Transverse colon (tissue), 4 donors: Measurements from ENCODE around the gene HS2ST1. TPM values are rescaled to one million over a fixed set of nuclear protein-coding genes. Genes with fewer than 3 reads are reported as not detected.

Experiments used
- DNase-seq: peaks from one replicate; pipeline ENCODE4 v3.0.0-alpha.2; 2019
- H3K27ac ChIP-seq, 4 donors: fragments of 200-600 bp; sonication (generic); 2 replicates each; pipeline ENCODE4 v1.5.1; 2016 to 2018; ENCODE audit warnings: inconsistent platforms in 4 of 4
- H3K27me3 ChIP-seq: fragments of 200-600 bp; sonication (generic); 2 replicates; pipeline ENCODE4 v1.5.1; 2017; ENCODE audit warnings: inconsistent platforms
- H3K36me3 ChIP-seq, 4 donors: fragments of 200-600 bp; sonication (generic); 2 replicates each; pipeline ENCODE4 v1.5.1; 2017 to 2019; ENCODE audit warnings: inconsistent platforms in 4 of 4
- H3K4me1 ChIP-seq, 4 donors: fragments of 200-600 bp; sonication (generic); 2 replicates each; pipeline ENCODE4 v1.5.1; 2017 to 2020; ENCODE audit warnings: inconsistent platforms in 4 of 4
- H3K4me3 ChIP-seq, 4 donors: fragments of 200-600 bp; sonication (generic); 1 replicate in 1 of 4; 2 replicates in 3 of 4; pipeline versions ENCODE4 v1.5.1 to v1.6.1; 2017 to 2019; ENCODE audit warnings: inconsistent platforms in 4 of 4
- H3K9me3 ChIP-seq, 2 donors: fragments of 200-600 bp; sonication (generic); 2 replicates each; pipeline ENCODE4 v1.5.1; 2017 to 2019; ENCODE audit warnings: inconsistent platforms in 2 of 2
- CTCF ChIP-seq, 5 experiments: fragments of 200-600 bp in 3 of 5; fragments of 450-650 bp in 2 of 5; sonication (generic) in 3 of 5; IDR thresholded peaks; 1 replicate in 2 of 5; 2 replicates in 3 of 5; pipeline ENCODE4 v1.5.1; 2016 to 2017; ENCODE audit warnings: antibody characterized with exemption in 5 of 5, inconsistent platforms in 3 of 5, mild to moderate bottlenecking in 2 of 5, moderate library complexity in 1 of 5
- EP300 ChIP-seq: sonication (generic); formaldehyde crosslinking; IDR thresholded peaks from one replicate; pipeline ENCODE4 v1.6.1; 2017; ENCODE audit warnings: antibody characterized with exemption, low read depth
- POLR2A ChIP-seq: fragments of 450-650 bp; IDR thresholded peaks from one replicate; pipeline ENCODE4 v1.6.1; 2016; ENCODE audit warnings: antibody characterized with exemption, mild to moderate bottlenecking, moderate library complexity
- POLR2AphosphoS5 ChIP-seq, 3 donors: sonication (generic); formaldehyde crosslinking; IDR thresholded peaks; one replicate each; pipeline ENCODE4 v1.6.1; 2016; ENCODE audit warnings: antibody characterized with exemption in 3 of 3
- WGBS, 2 donors: methylation state at CpG; one replicate each; pipeline ENCODE4 v1.1.5; 2018; ENCODE audit warnings: low coverage in 1 of 2; 5-methylcytosine and 5-hydroxymethylcytosine counted together
- in situ Hi-C, 4 donors: fragments of 200-750 bp; cut with MboI; loops; one replicate each; pipeline versions ENCODE4 v1.15.0 to v1.15.1; 2017; ENCODE audit warnings: low sequenced_read_pairs in 3 of 4, low pct_ligation_motif_present in 1 of 4, low pct_unique_long_range_greater_than_20kb in 1 of 4
- intact Hi-C: fragments of 100-400 bp; cut with DNase I; formaldehyde crosslinking; loops from one replicate; pipeline ENCODE4 v1.15.1; 2023; ENCODE audit warnings: low total_unique reads
- total RNA-seq, 4 donors: library from RNA; depleted of rRNA; stranded (reverse); fragments of >200 nt; gene quantifications; one replicate each; pipeline ENCODE4 v1.1.0, GENCODE V29; 2016

HS2ST1 gene
- total RNA-seq, 4 donors from 2014 or later = 1.9 to 17.1 (median 9.9) TPM

- no peak overlapping the region for H3K27ac ChIP-seq
- no peak overlapping the region for H3K4me3 ChIP-seq
- no peaks in the 10 kb centered on the region for H3K9me3 ChIP-seq
- peaks cover 0 to 19% (median 5%) of the 10 kb centered on the region in 4 donors for H3K4me1 ChIP-seq
- H3K27me3 ChIP-seq = no peaks in the 10 kb centered on the region
- WGBS, 2 donors = 90 to 93% methylated on average over 2 of the region's 2 CpGs
- TF ChIP-seq POLR2AphosphoS5 (IDR thresholded peaks at IDR 0.05) (no peak), POLR2A (no peak), EP300 (no peak), CTCF (IDR thresholded peaks at IDR 0.05) (no peak)
- in situ Hi-C loops = loop anchor here in 3 of 4 donors (25.0 kb wide), 1 partner anchor 816 kb away; no protein-coding TSS in a partner anchor
- no peaks in the 10 kb centered on the region for H3K36me3 ChIP-seq
- intact Hi-C loops = loop anchor here (10.0 kb wide), 1 partner anchor 138 kb away; no protein-coding TSS in a partner anchor
- DNase-seq = no peak
These were observed 232.1 kb downstream of the HS2ST1 start for GRCh38 chr1:87146538-87146937.

- Histone ChIP-seq H3K9me3 (no peaks in the 10 kb centered on the region), H3K36me3 (no peaks in the 10 kb centered on the region), H3K27ac (no peak overlapping the region), H3K4me3 (no peak overlapping the region), H3K4me1 (peaks cover 0 to 22% (median 5%) of the 10 kb centered on the region in 4 donors), H3K27me3 (no peaks in the 10 kb centered on the region)
- 0 to 50% methylated on average over 1 to 2 of the region's 2 CpGs for WGBS, 2 donors
- DNase-seq = no peak
- in situ Hi-C loops (loop anchor here in 3 of 4 donors (25.0 kb wide), 1 partner anchor 815 kb away; no protein-coding TSS in a partner anchor), intact Hi-C loops (loop anchor here (10.0 kb wide), 1 partner anchor 138 kb away; no protein-coding TSS in a partner anchor)
- TF ChIP-seq CTCF (IDR thresholded peaks at IDR 0.05) = no peak
- no peak for TF ChIP-seq POLR2AphosphoS5 (IDR thresholded peaks at IDR 0.05)
These were observed 232.6 kb downstream of the HS2ST1 start for GRCh38 chr1:87146986-87147385.

- Histone ChIP-seq H3K27ac (no peak overlapping the region), H3K9me3 (no peaks in the 10 kb centered on the region), H3K4me1 (peaks cover 0 to 27% (median 7%) of the 10 kb centered on the region in 4 donors), H3K4me3 (no peak overlapping the region), H3K27me3 (no peaks in the 10 kb centered on the region), H3K36me3 (no peaks in the 10 kb centered on the region)
- no peak for DNase-seq
- 52 to 65% methylated on average over 3 of the region's 3 CpGs for WGBS, 2 donors
- in situ Hi-C loops = loop anchor here in 3 of 4 donors (25.0 kb wide), 1 partner anchor 814 kb away; no protein-coding TSS in a partner anchor
- intact Hi-C loops = loop anchor here (10.0 kb wide), 1 partner anchor 137 kb away; no protein-coding TSS in a partner anchor
- TF ChIP-seq EP300 (no peak), POLR2A (no peak), CTCF (IDR thresholded peaks at IDR 0.05) (no peak), POLR2AphosphoS5 (IDR thresholded peaks at IDR 0.05) (no peak)
These were observed 233.4 kb downstream of the HS2ST1 start for GRCh38 chr1:87147851-87148250.

- peak overlapping the region in 3 of 4 donors; percentile 6 to 60 (median 56) for H3K27ac ChIP-seq
- no peak for DNase-seq
- no peak overlapping the region for H3K4me3 ChIP-seq
- H3K27me3 ChIP-seq = no peaks in the 10 kb centered on the region
- H3K4me1 ChIP-seq = peaks cover 0 to 27% (median 7%) of the 10 kb centered on the region in 4 donors
- 85 to 100% methylated on average over 1 to 4 of the region's 4 CpGs for WGBS, 2 donors
- H3K36me3 ChIP-seq = no peaks in the 10 kb centered on the region
- intact Hi-C loops = loop anchor here (10.0 kb wide), 1 partner anchor 136 kb away; no protein-coding TSS in a partner anchor
- in situ Hi-C loops = loop anchor here in 3 of 4 donors (25.0 kb wide), 1 partner anchor 814 kb away; no protein-coding TSS in a partner anchor
- H3K9me3 ChIP-seq = no peaks in the 10 kb centered on the region
- TF ChIP-seq POLR2AphosphoS5 (IDR thresholded peaks at IDR 0.05) (no peak), POLR2A (no peak), CTCF (IDR thresholded peaks at IDR 0.05) (no peak), EP300 (no peak)
These were observed 234.2 kb downstream of the HS2ST1 start for GRCh38 chr1:87148661-87149060.
